Endothelial cell of umbilical vein (primary cell): ENCODE results near the gene LILRB5. TPM values are rescaled to one million over a fixed set of nuclear protein-coding genes. Genes with fewer than 3 reads are reported as not detected.
"Not testable (repeated sequence)": the region's sequence is repeated elsewhere in the genome, so short reads cannot be mapped to it uniquely, and the experiment has no call there.

ENCODE experiments used
- BruUV-seq: library from RNA; stranded (reverse); fragments of 400-500 nt; replicated peaks from 2 replicates; lab custom pipeline; 2021; lab: Mats Ljungman, UMichigan
- CTCF ChIA-PET: fragments of 300-600, 350-600 bp; sonication (Branson Sonifier 250); formaldehyde crosslinking; loops from one replicate; lab custom pipeline; 2021; ENCODE audit warnings: antibody characterized with exemption, inconsistent platforms; lab: Charles Lee
- POLR2A ChIA-PET: fragments of 300-600, 350-600 bp; sonication (Branson Sonifier 250); formaldehyde crosslinking; loops from one replicate; lab custom pipeline; 2021; ENCODE audit warnings: antibody characterized with exemption, inconsistent platforms; lab: Charles Lee
- DNase-seq: peaks from one replicate; pipeline ENCODE4 v3.0.0-alpha.2; 2011; ENCODE audit warnings: low read depth, low spot score
- FAIRE-seq: peaks from 2 replicates; lab custom pipeline; 2011; peaks lifted over from hg19 to GRCh38; lab: Jason Lieb, UNC
- H2AFZ ChIP-seq: 2 replicates; pipeline ENCODE4 v1.6.0; 2012; ENCODE audit warnings: low read depth, low read length, control low read depth, inconsistent platforms
- H3K27ac ChIP-seq: 2 replicates; pipeline ENCODE4 v1.5.1; 2011; ENCODE audit warnings: low read depth, mild to moderate bottlenecking, control low read depth, low read length, moderate library complexity; ENCODE audit not compliant: insufficient read depth
- H3K27me3 ChIP-seq, 2 experiments: 2 replicates each; pipeline versions ENCODE4 v1.6.0 to v1.6.1; 2011; ENCODE audit warnings: low read length in 2 of 2, mixed read lengths in 1 of 2; ENCODE audit not compliant: control insufficient read depth in 2 of 2, insufficient read depth in 2 of 2
- H3K36me3 ChIP-seq, 2 experiments: 2 replicates in 1 of 2; 3 replicates in 1 of 2; pipeline ENCODE4 v1.5.1; 2011; ENCODE audit warnings: low read length in 2 of 2, mild to moderate bottlenecking in 1 of 2, moderate library complexity in 1 of 2; ENCODE audit not compliant: control insufficient read depth in 2 of 2, insufficient read depth in 2 of 2; ENCODE audit errors: extremely low read depth in 1 of 2
- H3K4me1 ChIP-seq: 3 replicates; pipeline ENCODE4 v1.5.1; 2011; ENCODE audit warnings: mild to moderate bottlenecking, low read length; ENCODE audit not compliant: control insufficient read depth, insufficient read depth; ENCODE audit errors: extremely low read depth
- H3K4me2 ChIP-seq: 2 replicates; pipeline ENCODE4 v1.6.1; 2011; ENCODE audit warnings: low read length, control low read depth, mixed read lengths; ENCODE audit not compliant: insufficient read depth
- H3K4me3 ChIP-seq, 3 experiments: fragments of 200-600 bp in 1 of 3; sonication (generic), shearing (Covaris generic) in 1 of 3; replicated peaks in 1 of 3; 2 replicates each; pipeline ENCODE4 v1.5.1; 2011 to 2016; ENCODE audit warnings: control low read depth in 3 of 3, low read length in 3 of 3, mild to moderate bottlenecking in 2 of 3, inconsistent platforms in 1 of 3, low read depth in 1 of 3, moderate library complexity in 1 of 3; ENCODE audit not compliant: insufficient read depth in 1 of 3
- H3K79me2 ChIP-seq: 2 replicates; pipeline ENCODE4 v1.6.0; 2012; ENCODE audit warnings: low read length, inconsistent platforms; ENCODE audit not compliant: control insufficient read depth, insufficient read depth
- H3K9ac ChIP-seq: replicated peaks from 2 replicates; pipeline ENCODE3; 2011; ENCODE audit warnings: low read length, control low read depth; ENCODE audit not compliant: insufficient read depth; ENCODE audit errors: extremely low read depth
- H3K9me1 ChIP-seq: replicated peaks from 3 replicates; pipeline ENCODE4 v1.6.0; 2011; ENCODE audit warnings: mild to moderate bottlenecking, low read length; ENCODE audit not compliant: control insufficient read depth, insufficient read depth; ENCODE audit errors: extremely low read depth
- H3K9me3 ChIP-seq: replicated peaks from 2 replicates; pipeline ENCODE4 v1.5.1; 2012; ENCODE audit warnings: low read length, inconsistent platforms; ENCODE audit not compliant: control insufficient read depth, insufficient read depth
- H4K20me1 ChIP-seq: replicated peaks from 2 replicates; pipeline ENCODE3; 2011; ENCODE audit warnings: mild to moderate bottlenecking, low read length; ENCODE audit not compliant: control insufficient read depth, insufficient read depth; ENCODE audit errors: extremely low read depth
- dilution Hi-C: fragments of 300-500 bp; cut with MboI; formaldehyde crosslinking; loops from one replicate; pipeline ENCODE4 v1.15.0; 2019; ENCODE audit warnings: low sequenced_read_pairs; ENCODE audit not compliant: extremely low pct_ligation_motif_present
- intact Hi-C: fragments of 100-400 bp; cut with micrococcal nuclease; formaldehyde crosslinking; loops from one replicate; pipeline ENCODE4 v1.10.0; 2022
- polyA plus RNA-seq, 4 experiments: library from polyadenylated mRNA; depleted of rRNA in 3 of 4; stranded (reverse) in 3 of 4; unstranded in 1 of 4; fragments of >200 nt; gene quantifications; 2 replicates each; pipeline versions ENCODE4 v1.2.1 to v1.2.3, GENCODE V29; 2011 to 2012; ENCODE audit warnings: missing spikeins in 1 of 4
- total RNA-seq: library from RNA; stranded (reverse); gene quantifications from 2 replicates; pipeline ENCODE4 v1.2.3, GENCODE V29; 2021

Gene LILRB5
- total and polyA plus RNA-seq, 2 donors (not counting 3 experiments of a cell fraction or from before 2014, with no cell fraction given): not detected

- CTCF ChIA-PET: interaction anchor here (1.2 to 1.5 kb wide), 2 partner anchors 9 to 42 kb away, joined by 3 to 5 read pairs; no protein-coding TSS in a partner anchor
- FAIRE-seq: not testable (repeated sequence)
These were observed 33.7 kb downstream of the LILRB5 start for GRCh38 chr19:54223277-54223936.

GRCh38 chr19:54222474-54223276 lies 34.4 kb downstream of the LILRB5 start, which contains the start of gene LILRB3:
TSS of gene LILRB3 (minus strand) at chr19:54223007. CDS start at chr19:54222976, 31 bp downstream.
- H3K27me3 ChIP-seq, H3K4me2 ChIP-seq, BruUV-seq, DNase-seq, H3K27ac ChIP-seq, H3K36me3 ChIP-seq, POLR2A ChIA-PET, FAIRE-seq, dilution Hi-C loops, H3K4me3 ChIP-seq, H3K9me3 ChIP-seq, H4K20me1 ChIP-seq, H3K4me1 ChIP-seq, H3K9ac ChIP-seq, H3K9me1 ChIP-seq, H2AFZ ChIP-seq, H3K79me2 ChIP-seq: not testable (repeated sequence)
- intact Hi-C loops: loop anchor here (2.0 kb wide), 1 partner anchor 18 kb away; no protein-coding TSS in a partner anchor
- CTCF ChIA-PET: interaction anchor here (1.2 to 1.5 kb wide), 3 partner anchors 10 to 44 kb away, joined by 3 to 5 read pairs (median 4); no protein-coding TSS in a partner anchor

More at GRCh38 chr19:54223277-54223936, 33.7 kb downstream of the LILRB5 start:
- H3K9ac ChIP-seq, H3K4me3 ChIP-seq, dilution Hi-C loops, H3K79me2 ChIP-seq, POLR2A ChIA-PET, DNase-seq, H3K36me3 ChIP-seq, H3K27me3 ChIP-seq, BruUV-seq, H3K9me1 ChIP-seq, H4K20me1 ChIP-seq, H3K4me1 ChIP-seq, H2AFZ ChIP-seq, H3K4me2 ChIP-seq, H3K27ac ChIP-seq, H3K9me3 ChIP-seq: not testable (repeated sequence)
- intact Hi-C loops: loop anchor here (2.0 kb wide), 1 partner anchor 17 kb away; no protein-coding TSS in a partner anchor

- BruUV-seq: not testable (repeated sequence)
These were observed 35.1 kb downstream of the LILRB5 start for GRCh38 chr19:54221947-54222346.

More at GRCh38 chr19:54221947-54222346, 35.1 kb downstream of the LILRB5 start:
- H3K4me2 ChIP-seq, H3K27ac ChIP-seq, FAIRE-seq, H3K36me3 ChIP-seq, H3K9me1 ChIP-seq, dilution Hi-C loops, DNase-seq, POLR2A ChIA-PET, H3K4me1 ChIP-seq, H3K9ac ChIP-seq, H4K20me1 ChIP-seq, H3K4me3 ChIP-seq, H3K27me3 ChIP-seq, H3K79me2 ChIP-seq, H2AFZ ChIP-seq, H3K9me3 ChIP-seq: not testable (repeated sequence)
- CTCF ChIA-PET: interaction anchor here (1.4 kb wide), 1 partner anchor 45 kb away, joined by 4 read pairs; no protein-coding TSS in a partner anchor
- intact Hi-C loops: loop anchor here (2.0 kb wide), 1 partner anchor 19 kb away; no protein-coding TSS in a partner anchor
